ENCODE results near the gene EIF3C. TPM values are rescaled to one million over a fixed set of nuclear protein-coding genes. Genes with fewer than 3 reads are reported as not detected.

EIF3C gene
- total RNA-seq (2022; extraction: Qiagen RNA extraction; ENCODE audit: low read depth) = 188 to 398 TPM (median 344 TPM) in 5 replicates

DNA sequence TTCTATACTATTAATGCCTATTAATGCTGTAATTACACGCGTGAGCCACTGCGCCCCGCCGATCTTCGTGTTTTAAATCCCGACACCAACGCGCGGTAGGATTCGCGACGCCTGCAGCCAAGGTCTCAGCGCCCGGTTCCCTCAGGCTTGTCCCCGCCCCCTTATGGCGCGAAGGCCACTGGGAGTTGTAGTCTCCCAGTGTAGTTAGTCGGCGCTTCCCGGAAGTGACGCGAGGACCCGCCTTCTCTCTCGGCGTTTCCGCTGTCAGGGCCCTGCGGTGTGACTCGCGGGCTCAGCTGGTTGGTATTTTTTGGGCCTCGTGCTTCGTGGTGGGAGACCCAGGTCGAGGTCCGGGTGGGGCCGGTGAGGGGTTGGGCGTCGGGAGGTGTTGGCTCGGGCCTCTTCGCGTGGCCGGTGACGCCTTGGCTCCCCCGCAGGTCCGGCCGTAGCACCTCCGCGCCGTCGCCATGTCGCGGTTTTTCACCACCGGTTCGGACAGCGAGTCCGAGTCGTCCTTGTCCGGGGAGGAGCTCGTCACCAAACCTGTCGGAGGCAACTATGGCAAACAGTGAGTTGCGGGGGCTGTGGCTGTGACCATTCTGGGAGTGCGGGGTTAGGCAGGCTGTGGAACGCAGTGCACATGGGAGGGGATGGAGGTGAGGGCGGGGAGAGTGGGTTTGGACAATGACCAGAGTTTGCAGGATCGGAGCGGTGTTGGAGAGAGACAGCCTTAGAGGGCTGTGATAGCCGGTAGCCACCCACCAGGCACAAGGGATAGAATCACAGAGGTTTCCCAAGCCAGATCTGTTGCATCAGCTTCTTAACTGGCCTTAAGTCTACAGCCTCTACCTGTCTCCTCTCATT lies at the start of gene EIF3C:
Gene EIF3C (plus strand): TSS at position 245 of the 864 bp plus-strand sequence. CDS start 223 bp downstream, at position 468.

GRCh38 chr16:28751487-28751886 lies 40.2 kb downstream of the EIF3C start, which contains the start of gene NPIPB9:
TSS of gene NPIPB9 (plus strand) at chr16:28751787.

Other genes with a start within 250 kb of the EIF3C start
- 0.21 to 1.1 TPM (median 0.36 TPM) in 4 of 5 replicates, not detected in the other for gene NPIPB7, start 239.1 kb upstream of the EIF3C start, total RNA-seq (2022; extraction: Qiagen RNA extraction; ENCODE audit: low read depth)
- gene CLN3, start 219.4 kb upstream of the EIF3C start, total RNA-seq (2022; extraction: Qiagen RNA extraction; ENCODE audit: low read depth) = 15.1 to 36.2 TPM (median 34.9 TPM) in 5 replicates
- gene APOBR, start 216.8 kb upstream of the EIF3C start, total RNA-seq (2022; extraction: Qiagen RNA extraction; ENCODE audit: low read depth) = 0.03 to 0.09 TPM (median 0.07 TPM) in 4 of 5 replicates, not detected in the other
- gene IL27, start 204.6 kb upstream of the EIF3C start, total RNA-seq (2022; extraction: Qiagen RNA extraction; ENCODE audit: low read depth) = not detected in 5 replicates
- gene NUPR1, start 172.5 kb upstream of the EIF3C start, total RNA-seq (2022; extraction: Qiagen RNA extraction; ENCODE audit: low read depth) = 12.1 to 18.5 TPM (median 15.9 TPM) in 5 replicates
- 19.9 to 24.2 TPM (median 21.9 TPM) in 5 replicates for gene SGF29, start 157.5 kb upstream of the EIF3C start, total RNA-seq (2022; extraction: Qiagen RNA extraction; ENCODE audit: low read depth)
- gene SULT1A2, start 114.4 kb upstream of the EIF3C start, total RNA-seq (2022; extraction: Qiagen RNA extraction; ENCODE audit: low read depth) = 0.15 to 0.18 TPM (median 0.16 TPM) in 3 of 5 replicates, not detected in the others
- 4.7 to 6.1 TPM (median 5.4 TPM) in 5 replicates for gene SULT1A1, start 101.4 kb upstream of the EIF3C start, total RNA-seq (2022; extraction: Qiagen RNA extraction; ENCODE audit: low read depth)
- 0.39 to 0.72 TPM (median 0.46 TPM) in 4 of 5 replicates, not detected in the other for gene NPIPB8, start 73.4 kb upstream of the EIF3C start, total RNA-seq (2022; extraction: Qiagen RNA extraction; ENCODE audit: low read depth)
- gene NPIPB9, start 40.3 kb downstream of the EIF3C start, total RNA-seq (2022; extraction: Qiagen RNA extraction; ENCODE audit: low read depth) = 1.3 to 1.7 TPM (median 1.4 TPM) in 5 replicates
- gene ATXN2L, start 111.5 kb downstream of the EIF3C start, total RNA-seq (2022; extraction: Qiagen RNA extraction; ENCODE audit: low read depth) = 88.7 to 128 TPM (median 123 TPM) in 5 replicates
- 220 to 315 TPM (median 293 TPM) in 5 replicates for gene TUFM, start 134.9 kb downstream of the EIF3C start, total RNA-seq (2022; extraction: Qiagen RNA extraction; ENCODE audit: low read depth)
- gene SH2B1, start 152.4 kb downstream of the EIF3C start, total RNA-seq (2022; extraction: Qiagen RNA extraction; ENCODE audit: low read depth) = 23.4 to 30.8 TPM (median 29.5 TPM) in 5 replicates
- gene ATP2A1, start 167.0 kb downstream of the EIF3C start, total RNA-seq (2022; extraction: Qiagen RNA extraction; ENCODE audit: low read depth) = 1.7 to 4.8 TPM (median 2.1 TPM) in 5 replicates
- 9.0 to 10.3 TPM (median 9.6 TPM) in 5 replicates for gene RABEP2, start 213.8 kb downstream of the EIF3C start, total RNA-seq (2022; extraction: Qiagen RNA extraction; ENCODE audit: low read depth)
- gene CD19, start 220.5 kb downstream of the EIF3C start, total RNA-seq (2022; extraction: Qiagen RNA extraction; ENCODE audit: low read depth) = not detected in 5 replicates
- 18.9 to 27.3 TPM (median 25.7 TPM) in 5 replicates for gene NFATC2IP, start 239.5 kb downstream of the EIF3C start, total RNA-seq (2022; extraction: Qiagen RNA extraction; ENCODE audit: low read depth)

Data from A549 treated with GW870086 at 1 μM for 4 hours (cell line).